Memory B cell (primary cell): ENCODE results near the gene OAS1.

Experiments used
- ATAC-seq: fragments of 150-1000 bp; cut with Tn5 transposase; 2 replicates; pipeline ENCODE4 v1.10.0; 2021; ENCODE audit warnings: low read depth, mild to moderate bottlenecking, moderate library complexity
- DNase-seq, 2 donors: peaks; one replicate each; pipeline ENCODE4 v3.0.0; 2022; ENCODE audit warnings: low spot score in 2 of 2
- H3K27ac Mint-ChIP-seq: one replicate; pipeline ENCODE4 v1.8.0; 2022; ENCODE audit warnings: mild to moderate bottlenecking, moderate library complexity, mixed read lengths
- H3K27me3 Mint-ChIP-seq: one replicate; pipeline ENCODE4 v1.8.0; 2022; ENCODE audit warnings: mixed read lengths
- H3K36me3 Mint-ChIP-seq: one replicate; pipeline ENCODE4 v1.8.0; 2022; ENCODE audit warnings: mild to moderate bottlenecking, mixed read lengths
- H3K4me1 Mint-ChIP-seq: one replicate; pipeline ENCODE4 v1.8.0; 2022; ENCODE audit warnings: mixed read lengths
- H3K4me3 Mint-ChIP-seq: one replicate; pipeline ENCODE4 v1.8.0; 2022; ENCODE audit warnings: mild to moderate bottlenecking, moderate library complexity, mixed read lengths
- H3K9me3 Mint-ChIP-seq: one replicate; pipeline ENCODE4 v1.8.0; 2022; ENCODE audit warnings: mixed read lengths

The OAS1 gene

DNA sequence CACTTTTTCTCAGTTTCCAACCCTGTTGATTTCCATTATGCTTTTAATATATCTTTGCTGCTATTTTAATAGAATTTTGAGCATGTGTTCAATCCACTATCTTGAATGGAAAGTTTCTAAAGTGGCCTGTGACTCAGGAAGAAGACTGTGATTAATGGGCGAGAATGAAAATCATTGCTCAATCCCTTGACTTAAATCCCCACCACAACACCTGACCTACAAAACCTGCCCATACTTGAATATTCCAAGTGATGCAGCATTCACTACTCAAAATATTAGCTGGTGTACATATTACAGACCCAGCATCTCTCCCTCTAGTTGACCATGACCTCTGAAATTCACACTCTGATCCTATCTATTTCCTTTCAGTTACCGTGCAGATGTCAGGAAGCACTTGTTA is 30.2 kb downstream of the OAS1 start:
- Mint-ChIP-seq H3K9me3 (peaks cover 2% of the 10 kb centered on the region), H3K4me3 (peak overlapping the region; percentile 67), H3K27me3 (no peaks in the 10 kb centered on the region), H3K27ac (peak overlapping the region; percentile 62), H3K4me1 (peaks cover 27% of the 10 kb centered on the region), H3K36me3 (no peaks in the 10 kb centered on the region)
- ATAC-seq (no peak), DNase-seq (no peak)

DNA sequence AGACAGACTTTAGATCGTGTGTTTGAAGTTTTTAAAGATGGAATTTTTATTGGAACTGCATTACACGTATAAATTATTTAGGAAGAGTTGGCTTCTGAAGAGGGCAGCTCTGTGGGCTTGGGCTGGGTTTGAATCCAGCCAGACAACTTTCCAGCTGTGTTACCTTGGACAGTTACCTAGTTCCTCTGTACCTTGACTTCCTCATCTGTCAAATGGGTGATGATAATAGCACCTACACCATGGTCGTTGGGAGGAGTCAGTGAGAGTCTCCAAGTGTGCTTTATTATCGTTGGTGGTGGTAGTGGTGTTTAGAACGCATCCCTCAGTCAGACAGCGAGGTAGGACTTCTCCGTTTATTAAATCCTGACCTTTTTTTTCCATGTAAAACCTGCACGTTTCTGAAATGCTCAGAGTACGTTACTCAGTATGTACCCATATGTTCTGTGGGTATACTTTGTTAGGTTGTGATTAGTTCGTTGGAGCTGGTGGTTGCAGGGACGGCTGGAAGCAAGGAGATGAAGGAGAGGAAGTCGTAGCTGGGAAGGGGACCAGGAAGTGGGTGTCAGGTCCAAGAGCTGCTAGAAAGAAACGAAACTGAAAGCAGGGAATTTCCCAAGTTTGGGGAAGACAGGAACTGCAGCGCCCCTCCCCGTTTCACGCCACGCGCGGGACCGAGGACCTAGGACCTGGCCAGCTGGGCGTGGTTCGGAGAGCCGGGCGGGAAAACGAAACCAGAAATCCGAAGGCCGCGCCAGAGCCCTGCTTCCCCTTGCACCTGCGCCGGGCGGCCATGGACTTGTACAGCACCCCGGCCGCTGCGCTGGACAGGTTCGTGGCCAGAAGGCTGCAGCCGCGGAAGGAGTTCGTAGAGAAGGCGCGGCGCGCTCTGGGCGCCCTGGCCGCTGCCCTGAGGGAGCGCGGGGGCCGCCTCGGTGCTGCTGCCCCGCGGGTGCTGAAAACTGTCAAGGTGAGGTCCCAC is 31.3 kb downstream of the OAS1 start, which contains the start of gene OAS3:
Gene OAS3 (plus strand): TSS at position 734 of the 979 bp plus-strand sequence. CDS start 57 bp downstream, at position 791.
- Mint-ChIP-seq H3K27ac (peak within 1 kb of the TSS; percentile 71), H3K27me3 (no peaks in the 10 kb centered on the region), H3K4me1 (peaks cover 27% of the 10 kb centered on the region), H3K9me3 (peaks cover 2% of the 10 kb centered on the region), H3K36me3 (no peaks in the 10 kb centered on the region), H3K4me3 (peak within 1 kb of the TSS; percentile 88)
- ATAC-seq (peak; percentile 53), DNase-seq (peak; percentile 29 to 38)

DNA sequence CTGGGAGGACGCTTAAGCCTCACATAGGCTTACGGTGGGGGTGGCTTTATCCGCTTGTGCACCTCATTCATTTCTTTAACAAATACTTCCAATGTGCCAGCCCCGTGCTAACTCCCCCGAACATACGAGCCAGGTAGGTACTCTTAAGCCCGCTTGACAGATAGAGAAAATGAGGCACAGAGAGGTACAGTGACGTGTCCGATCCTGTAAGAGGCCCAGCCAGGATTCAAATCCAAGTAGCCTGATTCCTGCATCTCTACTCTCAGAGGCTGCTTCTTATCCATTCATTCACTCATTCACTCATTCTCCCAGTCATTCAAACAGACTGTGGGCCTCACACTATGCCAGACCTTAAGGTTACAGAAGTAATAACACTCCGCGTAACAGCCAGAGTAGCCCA is 32.0 kb downstream of the OAS1 start:
- Mint-ChIP-seq H3K9me3 (peaks cover 2% of the 10 kb centered on the region), H3K27ac (peak overlapping the region; percentile 11), H3K4me1 (peaks cover 27% of the 10 kb centered on the region), H3K36me3 (no peaks in the 10 kb centered on the region), H3K4me3 (peak overlapping the region; percentile 88), H3K27me3 (no peaks in the 10 kb centered on the region)
- ATAC-seq, result no peak
- DNase-seq, result no peak

DNA sequence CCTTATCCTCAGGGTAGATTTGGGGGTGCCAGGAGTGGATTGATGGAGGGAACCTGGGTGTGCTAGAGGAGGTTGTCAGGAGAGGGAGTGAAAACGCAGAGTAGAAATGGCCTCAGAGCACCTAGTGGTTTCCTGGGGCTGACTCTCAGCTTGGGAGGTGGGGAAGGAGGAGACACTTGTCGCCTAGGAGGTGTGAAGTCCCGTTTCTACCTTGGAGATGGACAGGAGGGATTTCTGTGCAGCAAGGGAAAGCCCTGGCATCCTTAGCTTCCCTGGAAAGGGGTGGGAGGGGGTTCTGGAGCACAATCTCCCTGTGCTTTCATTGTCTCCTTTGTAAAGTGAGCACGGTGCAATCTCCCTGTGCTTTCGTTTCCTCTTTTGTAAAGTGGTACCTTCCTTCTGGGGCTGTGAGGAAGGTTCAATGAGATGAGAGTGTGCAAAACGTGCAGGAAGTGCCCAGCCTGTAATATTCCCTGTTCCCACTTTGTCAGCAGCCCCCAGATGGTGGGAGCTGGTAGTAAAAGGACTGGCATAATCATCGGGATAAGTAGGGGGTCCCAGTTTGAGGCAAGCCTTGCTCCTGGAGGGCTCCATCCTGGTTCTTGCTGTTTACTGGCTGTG is 33.1 kb downstream of the OAS1 start:
- peaks cover 27% of the 10 kb centered on the region for H3K4me1 Mint-ChIP-seq
- H3K27me3 Mint-ChIP-seq, result no peaks in the 10 kb centered on the region
- peak; percentile 32 to 46 for DNase-seq
- peak overlapping the region; percentile 71 for H3K27ac Mint-ChIP-seq
- H3K36me3 Mint-ChIP-seq, result peaks cover 7% of the 10 kb centered on the region
- peaks cover 2% of the 10 kb centered on the region for H3K9me3 Mint-ChIP-seq
- H3K4me3 Mint-ChIP-seq, result peak overlapping the region; percentile 75
- ATAC-seq, result peak; percentile 81

DNA sequence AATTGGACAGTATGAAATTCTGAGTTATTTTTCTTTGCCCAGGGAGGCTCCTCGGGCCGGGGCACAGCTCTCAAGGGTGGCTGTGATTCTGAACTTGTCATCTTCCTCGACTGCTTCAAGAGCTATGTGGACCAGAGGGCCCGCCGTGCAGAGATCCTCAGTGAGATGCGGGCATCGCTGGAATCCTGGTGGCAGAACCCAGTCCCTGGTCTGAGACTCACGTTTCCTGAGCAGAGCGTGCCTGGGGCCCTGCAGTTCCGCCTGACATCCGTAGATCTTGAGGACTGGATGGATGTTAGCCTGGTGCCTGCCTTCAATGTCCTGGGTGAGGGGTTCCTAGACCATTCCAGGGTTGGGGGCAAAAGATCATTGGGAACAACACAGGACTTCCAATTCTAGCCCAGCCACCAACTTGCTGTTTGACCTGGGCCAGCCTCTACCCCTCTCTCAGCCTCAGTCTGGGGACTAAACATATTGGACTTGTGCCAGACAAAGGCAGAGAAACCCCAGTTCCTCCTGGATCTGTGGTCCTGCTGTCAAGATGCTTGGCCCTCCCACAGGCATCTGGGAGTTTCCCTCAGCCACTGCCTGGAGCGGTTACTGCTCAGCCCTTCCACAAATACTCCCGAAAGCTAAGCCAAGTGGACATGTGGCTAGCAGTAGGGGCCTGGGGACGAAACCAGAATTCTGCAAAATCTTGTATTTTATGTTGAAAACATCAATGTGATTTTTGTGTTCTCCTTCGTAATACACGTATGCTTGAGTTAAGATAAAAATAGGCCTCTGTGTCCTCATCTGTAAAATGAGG is 35.0 kb downstream of the OAS1 start:
- H3K4me3 Mint-ChIP-seq, result no peak overlapping the region
- ATAC-seq (no peak), DNase-seq (no peak)
- H3K27ac Mint-ChIP-seq, result no peak overlapping the region
- H3K9me3 Mint-ChIP-seq, result no peaks in the 10 kb centered on the region
- no peaks in the 10 kb centered on the region for H3K27me3 Mint-ChIP-seq
- H3K36me3 Mint-ChIP-seq, result peaks cover 13% of the 10 kb centered on the region
- H3K4me1 Mint-ChIP-seq, result peaks cover 24% of the 10 kb centered on the region

DNA sequence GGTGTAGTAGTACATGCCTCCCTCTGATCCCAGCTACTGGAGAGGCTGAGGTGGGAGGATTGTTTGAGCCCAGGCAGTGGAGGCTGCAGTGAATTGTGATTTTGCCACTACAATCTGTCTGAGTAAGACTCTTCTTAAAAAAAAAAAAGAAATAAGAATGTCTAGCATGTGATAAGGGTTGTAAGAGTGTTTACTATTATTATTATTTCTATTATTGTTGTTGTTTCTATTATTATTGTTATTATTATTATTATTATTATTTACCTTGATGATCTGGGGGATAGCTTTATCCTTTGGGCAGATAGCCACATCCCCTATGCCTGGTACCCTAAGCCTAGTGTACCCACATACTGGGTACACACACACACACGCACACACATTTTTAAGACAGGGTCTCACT is 35.8 kb downstream of the OAS1 start:
- H3K9me3 Mint-ChIP-seq, result no peaks in the 10 kb centered on the region
- peaks cover 21% of the 10 kb centered on the region for H3K4me1 Mint-ChIP-seq
- DNase-seq (no peak), ATAC-seq (no peak)
- H3K27ac Mint-ChIP-seq, result no peak overlapping the region
- H3K4me3 Mint-ChIP-seq, result no peak overlapping the region
- no peaks in the 10 kb centered on the region for H3K27me3 Mint-ChIP-seq
- H3K36me3 Mint-ChIP-seq, result peaks cover 14% of the 10 kb centered on the region

DNA sequence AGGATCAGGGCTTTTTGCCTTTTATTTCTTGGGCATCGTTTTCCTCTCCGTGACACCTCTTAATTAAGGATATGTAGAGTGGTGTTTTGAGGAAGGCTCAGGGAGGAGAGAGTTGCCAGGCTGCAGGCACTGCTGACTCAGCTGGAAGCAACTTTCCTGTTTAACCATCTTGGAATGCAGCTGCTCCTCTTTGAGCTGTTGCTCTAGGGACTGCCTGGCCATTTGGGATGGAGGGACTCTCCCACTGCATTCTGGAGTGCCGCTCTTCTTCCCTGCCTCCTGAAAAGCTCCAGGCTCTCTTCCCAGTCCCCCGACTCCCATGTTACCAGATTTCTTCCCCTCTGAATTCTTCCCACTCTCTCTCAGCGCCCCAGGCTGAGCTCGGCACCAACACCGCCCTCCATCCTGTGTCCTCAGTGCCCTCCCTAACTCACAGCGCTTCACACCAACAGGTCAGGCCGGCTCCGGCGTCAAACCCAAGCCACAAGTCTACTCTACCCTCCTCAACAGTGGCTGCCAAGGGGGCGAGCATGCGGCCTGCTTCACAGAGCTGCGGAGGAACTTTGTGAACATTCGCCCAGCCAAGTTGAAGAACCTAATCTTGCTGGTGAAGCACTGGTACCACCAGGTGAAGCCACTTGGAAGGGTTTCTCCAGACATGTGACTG is 37.4 kb downstream of the OAS1 start:
- no peaks in the 10 kb centered on the region for H3K9me3 Mint-ChIP-seq
- H3K27ac Mint-ChIP-seq, result no peak overlapping the region
- no peak for DNase-seq
- ATAC-seq, result no peak
- H3K4me3 Mint-ChIP-seq, result no peak overlapping the region
- H3K36me3 Mint-ChIP-seq, result peaks cover 14% of the 10 kb centered on the region
- no peaks in the 10 kb centered on the region for H3K27me3 Mint-ChIP-seq
- peaks cover 12% of the 10 kb centered on the region for H3K4me1 Mint-ChIP-seq

DNA sequence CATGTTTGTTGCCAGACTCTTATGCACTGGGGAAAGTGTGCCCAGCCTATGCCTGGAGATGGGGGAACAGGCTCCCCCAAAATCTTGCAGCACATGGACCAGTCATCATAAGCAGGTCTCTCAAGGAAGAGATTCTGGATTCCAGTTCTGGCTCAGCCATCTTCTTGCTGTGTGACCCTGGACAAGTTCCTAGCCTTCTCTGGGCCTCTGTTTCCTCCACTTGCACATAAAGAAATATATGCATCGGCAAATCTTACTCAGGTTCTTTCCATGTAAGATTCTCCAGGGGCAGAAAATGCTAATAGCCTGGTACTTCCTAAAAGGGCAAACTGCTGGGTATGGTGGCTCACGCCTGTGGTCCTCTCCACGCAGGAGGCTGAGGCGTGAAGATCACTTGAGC is 38.8 kb downstream of the OAS1 start:
- Mint-ChIP-seq H3K27ac (no peak overlapping the region), H3K9me3 (no peaks in the 10 kb centered on the region), H3K27me3 (no peaks in the 10 kb centered on the region), H3K4me3 (no peak overlapping the region), H3K36me3 (peaks cover 18% of the 10 kb centered on the region), H3K4me1 (no peaks in the 10 kb centered on the region)
- DNase-seq (no peak), ATAC-seq (no peak)

DNA sequence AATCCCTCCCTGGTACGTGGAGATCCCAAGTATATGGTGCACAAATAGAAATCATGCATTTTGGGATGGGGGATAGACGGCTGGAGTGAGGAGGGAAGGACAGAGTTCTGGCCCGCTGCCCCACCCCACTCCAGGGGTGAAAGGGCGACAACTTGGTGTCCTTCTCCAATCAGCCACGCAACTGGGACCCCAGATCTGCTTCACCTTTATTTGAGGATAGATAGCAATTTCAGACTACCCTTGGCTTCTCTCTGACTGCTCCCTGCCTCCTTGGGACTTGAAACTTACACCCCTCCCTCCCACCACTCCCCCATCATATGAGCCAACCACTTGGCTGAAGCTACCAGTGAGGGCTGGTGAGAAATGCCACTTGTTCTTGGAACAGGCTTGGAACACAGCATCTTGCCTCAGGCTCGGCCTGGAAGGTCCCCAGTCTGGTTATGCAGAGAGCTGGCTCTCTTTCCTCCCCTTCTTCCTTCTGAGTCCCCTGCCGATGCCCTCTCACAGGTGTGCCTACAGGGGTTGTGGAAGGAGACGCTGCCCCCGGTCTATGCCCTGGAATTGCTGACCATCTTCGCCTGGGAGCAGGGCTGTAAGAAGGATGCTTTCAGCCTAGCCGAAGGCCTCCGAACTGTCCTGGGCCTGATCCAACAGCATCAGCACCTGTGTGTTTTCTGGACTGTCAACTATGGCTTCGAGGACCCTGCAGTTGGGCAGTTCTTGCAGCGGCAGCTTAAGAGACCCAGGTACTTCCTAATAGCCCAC is 39.7 kb downstream of the OAS1 start:
- Mint-ChIP-seq H3K36me3 (peaks cover 18% of the 10 kb centered on the region), H3K4me3 (no peak overlapping the region)

DNA sequence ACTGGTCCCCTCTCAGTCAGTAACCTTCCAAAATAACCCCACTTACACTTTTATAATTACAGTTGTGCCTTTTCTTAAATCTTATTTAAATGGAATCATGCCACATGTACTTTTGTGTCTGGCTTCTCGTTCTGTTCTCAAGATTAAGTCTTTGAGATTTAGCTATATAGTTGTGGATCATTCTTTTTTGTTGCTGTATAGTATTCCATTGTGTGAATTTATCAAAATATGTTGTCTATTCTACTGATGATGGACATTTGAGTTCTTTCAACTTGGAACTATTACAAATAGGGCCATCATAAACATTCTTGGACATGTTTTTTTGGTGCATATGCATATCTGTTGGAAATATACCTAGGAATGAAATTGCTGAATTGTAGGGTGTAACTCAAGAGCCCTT is 40.6 kb downstream of the OAS1 start:
- peaks cover 2% of the 10 kb centered on the region for H3K9me3 Mint-ChIP-seq
- no peaks in the 10 kb centered on the region for H3K27me3 Mint-ChIP-seq

More for the DNA sequence above, 39.7 kb downstream of the OAS1 start:
- no peak for DNase-seq
- Mint-ChIP-seq H3K4me1 (no peaks in the 10 kb centered on the region), H3K9me3 (no peaks in the 10 kb centered on the region), H3K27ac (no peak overlapping the region), H3K27me3 (no peaks in the 10 kb centered on the region)
- no peak for ATAC-seq

DNA sequence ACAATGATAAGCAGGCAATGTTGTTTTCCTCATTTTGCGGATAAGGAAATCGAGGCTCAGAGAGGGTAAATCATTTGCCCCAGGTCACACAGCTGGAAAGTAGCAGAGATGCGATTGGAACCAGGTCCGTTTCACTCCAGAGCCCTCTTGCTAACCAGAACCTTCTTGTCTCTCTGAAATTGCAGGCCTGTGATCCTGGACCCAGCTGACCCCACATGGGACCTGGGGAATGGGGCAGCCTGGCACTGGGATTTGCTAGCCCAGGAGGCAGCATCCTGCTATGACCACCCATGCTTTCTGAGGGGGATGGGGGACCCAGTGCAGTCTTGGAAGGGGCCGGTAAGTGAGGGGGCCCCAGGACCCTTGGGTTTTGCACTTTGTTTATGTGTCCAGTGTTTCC is 41.0 kb downstream of the OAS1 start:
- H3K27me3 Mint-ChIP-seq, result no peaks in the 10 kb centered on the region
- DNase-seq, result no peak
- no peak overlapping the region for H3K4me3 Mint-ChIP-seq
- peaks cover 26% of the 10 kb centered on the region for H3K36me3 Mint-ChIP-seq
- no peak for ATAC-seq
- H3K4me1 Mint-ChIP-seq, result no peaks in the 10 kb centered on the region
- peaks cover 5% of the 10 kb centered on the region for H3K9me3 Mint-ChIP-seq
- H3K27ac Mint-ChIP-seq, result no peak overlapping the region

More for the DNA sequence above, 40.6 kb downstream of the OAS1 start:
- Mint-ChIP-seq H3K4me1 (no peaks in the 10 kb centered on the region), H3K27ac (no peak overlapping the region), H3K4me3 (no peak overlapping the region), H3K36me3 (peaks cover 22% of the 10 kb centered on the region)
- ATAC-seq (no peak), DNase-seq (no peak)

DNA sequence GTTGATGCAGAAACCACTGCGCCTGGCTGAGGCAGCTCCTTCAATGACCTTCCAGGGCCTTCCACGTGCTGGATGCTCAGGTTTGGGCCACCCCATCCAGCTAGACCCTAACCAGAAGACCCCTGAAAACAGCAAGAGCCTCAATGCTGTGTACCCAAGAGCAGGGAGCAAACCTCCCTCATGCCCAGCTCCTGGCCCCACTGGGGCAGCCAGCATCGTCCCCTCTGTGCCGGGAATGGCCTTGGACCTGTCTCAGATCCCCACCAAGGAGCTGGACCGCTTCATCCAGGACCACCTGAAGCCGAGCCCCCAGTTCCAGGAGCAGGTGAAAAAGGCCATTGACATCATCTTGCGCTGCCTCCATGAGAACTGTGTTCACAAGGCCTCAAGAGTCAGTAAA is 42.0 kb downstream of the OAS1 start:
- Mint-ChIP-seq H3K27ac (no peak overlapping the region), H3K9me3 (peaks cover 5% of the 10 kb centered on the region), H3K27me3 (no peaks in the 10 kb centered on the region), H3K36me3 (peaks cover 29% of the 10 kb centered on the region), H3K4me3 (no peak overlapping the region), H3K4me1 (no peaks in the 10 kb centered on the region)
- ATAC-seq, result no peak
- no peak for DNase-seq

DNA sequence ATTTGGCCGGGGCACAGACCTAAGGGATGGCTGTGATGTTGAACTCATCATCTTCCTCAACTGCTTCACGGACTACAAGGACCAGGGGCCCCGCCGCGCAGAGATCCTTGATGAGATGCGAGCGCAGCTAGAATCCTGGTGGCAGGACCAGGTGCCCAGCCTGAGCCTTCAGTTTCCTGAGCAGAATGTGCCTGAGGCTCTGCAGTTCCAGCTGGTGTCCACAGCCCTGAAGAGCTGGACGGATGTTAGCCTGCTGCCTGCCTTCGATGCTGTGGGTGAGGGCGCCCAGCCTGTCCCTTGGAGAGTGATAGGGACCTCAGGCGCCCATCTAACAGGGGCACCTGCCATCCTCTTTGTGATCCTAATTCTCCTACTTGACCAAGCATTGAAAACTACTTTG is 43.9 kb downstream of the OAS1 start:
- Mint-ChIP-seq H3K27me3 (no peaks in the 10 kb centered on the region), H3K36me3 (peaks cover 25% of the 10 kb centered on the region), H3K4me1 (no peaks in the 10 kb centered on the region), H3K9me3 (peaks cover 5% of the 10 kb centered on the region), H3K27ac (no peak overlapping the region), H3K4me3 (no peak overlapping the region)
- no peak for ATAC-seq
- DNase-seq, result no peak
